ENCODE data around the gene PRDM11. TPM values are rescaled to one million over a fixed set of nuclear protein-coding genes. Genes with fewer than 3 reads are reported as not detected.

PRDM11 gene
- total RNA-seq, 1 donor from 2014 or later = 23.6 TPM

GRCh38 chr11:45161252-45162063 lies 15.0 kb downstream of the PRDM11 start:
- Mint-ChIP-seq H3K9me3 (no peaks in the 10 kb centered on the region), H3K27me3 (no peaks in the 10 kb centered on the region), H3K27ac (no peak overlapping the region), H3K4me3 (no peak overlapping the region), H3K4me1 (peaks cover 43% of the 10 kb centered on the region), H3K36me3 (ENCODE audit: low read depth) (peaks cover 3% of the 10 kb centered on the region)
- TF ChIP-seq CTCF (IDR thresholded peaks at IDR 0.05) = no peak
- ChIA-PET POLR2A (no interaction called here), CTCF (no interaction called here)
- intact Hi-C loops (cut with micrococcal nuclease) = no loop called here
- DNase-seq (no peak), ATAC-seq (ENCODE audit: low read depth) (no peak)

GRCh38 chr11:45162064-45162375 lies 15.6 kb downstream of the PRDM11 start:
- no peak for ATAC-seq (ENCODE audit: low read depth)
- DNase-seq = no peak
- no peaks in the 10 kb centered on the region for H3K9me3 Mint-ChIP-seq
- peaks cover 39% of the 10 kb centered on the region for H3K4me1 Mint-ChIP-seq
- TF ChIP-seq CTCF (IDR thresholded peaks at IDR 0.05) = no peak
- ChIA-PET CTCF (no interaction called here), POLR2A (no interaction called here)
- no peaks in the 10 kb centered on the region for H3K36me3 Mint-ChIP-seq (ENCODE audit: low read depth)
- no peak overlapping the region for H3K27ac Mint-ChIP-seq
- no peaks in the 10 kb centered on the region for H3K27me3 Mint-ChIP-seq
- H3K4me3 Mint-ChIP-seq = no peak overlapping the region
- intact Hi-C loops (cut with micrococcal nuclease) = no loop called here

- DNase-seq (no peak), ATAC-seq (ENCODE audit: low read depth) (no peak)
- no peak overlapping the region for H3K4me3 Mint-ChIP-seq
- no peaks in the 10 kb centered on the region for H3K36me3 Mint-ChIP-seq (ENCODE audit: low read depth)
- intact Hi-C loops (cut with micrococcal nuclease) = no loop called here
- POLR2A ChIA-PET = interaction anchor here (0.6 kb wide), 1 partner anchor 232 kb away, joined by 3 read pairs; no protein-coding TSS in a partner anchor
- CTCF ChIA-PET = interaction anchor here (0.8 kb wide), 1 partner anchor 227 kb away, joined by 3 read pairs; no protein-coding TSS in a partner anchor
- H3K27me3 Mint-ChIP-seq = no peaks in the 10 kb centered on the region
- peaks cover 37% of the 10 kb centered on the region for H3K4me1 Mint-ChIP-seq
- H3K9me3 Mint-ChIP-seq = no peaks in the 10 kb centered on the region
- no peak for TF ChIP-seq CTCF (IDR thresholded peaks at IDR 0.05)
- no peak overlapping the region for H3K27ac Mint-ChIP-seq
These were observed 16.8 kb downstream of the PRDM11 start for GRCh38 chr11:45162916-45163879.

- intact Hi-C loops (cut with micrococcal nuclease) = loop anchor here (2.0 kb wide), 1 partner anchor 17 kb away; no protein-coding TSS in a partner anchor
- DNase-seq = no peak
- peak; percentile 72 for ATAC-seq (ENCODE audit: low read depth)
- ChIA-PET POLR2A (interaction anchor here (0.6 kb wide), 1 partner anchor 232 kb away, joined by 3 read pairs; no protein-coding TSS in a partner anchor), CTCF (interaction anchor here (0.8 kb wide), 1 partner anchor 228 kb away, joined by 3 read pairs; no protein-coding TSS in a partner anchor)
- Mint-ChIP-seq H3K36me3 (ENCODE audit: low read depth) (no peaks in the 10 kb centered on the region), H3K27me3 (no peaks in the 10 kb centered on the region), H3K27ac (no peak overlapping the region), H3K4me1 (peaks cover 36% of the 10 kb centered on the region), H3K4me3 (no peak overlapping the region), H3K9me3 (no peaks in the 10 kb centered on the region)
- no peak for TF ChIP-seq CTCF (IDR thresholded peaks at IDR 0.05)
These were observed 17.6 kb downstream of the PRDM11 start for GRCh38 chr11:45163956-45164575.

Data from activated B cell treated with CpG ODN at 0.5 μM for 24 hours (primary cell).